ENCODE data around the gene DES.

- TF ChIP-seq CTCF (conservative IDR thresholded peaks at IDR 0.05 in 1 of 2, IDR thresholded peaks at IDR 0.05 in 1 of 2; ENCODE audit: extremely low read depth in 1 of 2, insufficient read depth in 1 of 2, low read depth in 1 of 2, low read length in 2 of 2) (no peak), EZH2 (IDR thresholded peaks at IDR 0.05; ENCODE audit: borderline replicate concordance, low read length) (no peak)
Observed at GRCh38 chr2:219446101-219446504, 27.9 kb downstream of the DES start.

Measured in mammary epithelial cell (primary cell).